ENCODE data around the gene GATB. TPM values are rescaled to one million over a fixed set of nuclear protein-coding genes. Genes with fewer than 3 reads are reported as not detected.

The GATB gene
- total and polyA plus RNA-seq, 2 experiments from 2014 or later = 17.7 to 18.9 TPM

DNA sequence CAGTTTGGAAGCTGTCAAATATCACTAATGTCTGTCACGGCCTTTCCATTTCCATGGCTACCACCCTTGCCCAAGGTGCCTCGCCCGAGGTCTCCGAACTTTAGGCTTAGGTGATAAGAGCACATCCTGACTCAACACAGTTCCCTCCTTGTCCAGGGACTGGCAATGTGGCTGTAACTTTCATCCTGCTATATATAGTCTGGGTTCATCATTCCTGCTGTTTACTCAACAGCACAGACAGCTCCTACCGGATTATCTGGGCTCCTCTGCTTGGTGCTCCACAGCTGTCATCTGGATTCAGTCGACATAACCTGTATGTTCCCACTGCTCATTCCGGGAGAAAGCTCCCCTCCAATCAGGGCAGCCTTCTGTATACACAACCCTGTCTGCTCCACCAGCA lies 51.2 kb downstream of the GATB start:
- no peaks in the 10 kb centered on the region; the same call in 1 of the 2 replicates for H4K20me1 ChIP-seq (replicated peaks; ENCODE audit: insufficient read depth)
- no peaks in the 10 kb centered on the region for H3K9me2 ChIP-seq (ENCODE audit: insufficient read depth)
- Mint-ChIP-seq H3K9me3 (no peaks in the 10 kb centered on the region), H3K4me1 (no peaks in the 10 kb centered on the region), H3K27me3 (ENCODE audit: insufficient read depth, low read depth, poor library complexity) (no peaks in the 10 kb centered on the region), H3K36me3 (ENCODE audit: low read depth) (peaks cover 10% of the 10 kb centered on the region), H3K27ac (no peak overlapping the region), H3K4me3 (no peak overlapping the region)
- H3K4me2 ChIP-seq = no peak overlapping the region
- no peak for ATAC-seq
- no peaks in the 10 kb centered on the region for H3K36me3 ChIP-seq (ENCODE audit: insufficient read depth)
- no peaks in the 10 kb centered on the region for H3F3A ChIP-seq (replicated peaks; ENCODE audit: low read depth)
- H3K4me1 ChIP-seq (ENCODE audit: insufficient read depth) = no peaks in the 10 kb centered on the region
- H3K4me3 ChIP-seq = no peak overlapping the region
- H2AFZ ChIP-seq = no peak overlapping the region
- H3K27ac ChIP-seq (ENCODE audit: low read depth) = no peak overlapping the region
- H3K27me3 ChIP-seq (ENCODE audit: insufficient read depth) = no peaks in the 10 kb centered on the region
- H3K79me2 ChIP-seq (replicated peaks; ENCODE audit: insufficient read depth) = no peaks in the 10 kb centered on the region
- DNase-seq (ENCODE audit: low spot score) = no peak
- no peak for TF ChIP-seq POLR2AphosphoS5 (IDR thresholded peaks at IDR 0.05; ENCODE audit: low read depth)
- TF ChIP-seq CREB1 (CRISPR knock-in tag; IDR thresholded peaks at IDR 0.05; ENCODE audit: low read depth) = no peak
- TF ChIP-seq ZNF462 (CRISPR knock-in tag; IDR thresholded peaks at IDR 0.05) = no peak
- no peak for TF ChIP-seq EZH2phosphoT487 (IDR thresholded peaks at IDR 0.05; ENCODE audit: unreplicated experiment)
- TF ChIP-seq STAT1 (IDR thresholded peaks at IDR 0.05; ENCODE audit: unreplicated experiment) = no peak
- TF ChIP-seq CTCF (conservative IDR thresholded peaks at IDR 0.05; ENCODE audit: low read depth in 2 of 2) = no peak
- no peak for TF ChIP-seq JUNB (IDR thresholded peaks at IDR 0.05; ENCODE audit: unreplicated experiment)
- no peak for TF ChIP-seq EZH2 (IDR thresholded peaks at IDR 0.05; ENCODE audit: low read depth, unreplicated experiment)
- no peak for TF ChIP-seq ETS1 (IDR thresholded peaks at IDR 0.05)
- TF ChIP-seq, protein P1, sequence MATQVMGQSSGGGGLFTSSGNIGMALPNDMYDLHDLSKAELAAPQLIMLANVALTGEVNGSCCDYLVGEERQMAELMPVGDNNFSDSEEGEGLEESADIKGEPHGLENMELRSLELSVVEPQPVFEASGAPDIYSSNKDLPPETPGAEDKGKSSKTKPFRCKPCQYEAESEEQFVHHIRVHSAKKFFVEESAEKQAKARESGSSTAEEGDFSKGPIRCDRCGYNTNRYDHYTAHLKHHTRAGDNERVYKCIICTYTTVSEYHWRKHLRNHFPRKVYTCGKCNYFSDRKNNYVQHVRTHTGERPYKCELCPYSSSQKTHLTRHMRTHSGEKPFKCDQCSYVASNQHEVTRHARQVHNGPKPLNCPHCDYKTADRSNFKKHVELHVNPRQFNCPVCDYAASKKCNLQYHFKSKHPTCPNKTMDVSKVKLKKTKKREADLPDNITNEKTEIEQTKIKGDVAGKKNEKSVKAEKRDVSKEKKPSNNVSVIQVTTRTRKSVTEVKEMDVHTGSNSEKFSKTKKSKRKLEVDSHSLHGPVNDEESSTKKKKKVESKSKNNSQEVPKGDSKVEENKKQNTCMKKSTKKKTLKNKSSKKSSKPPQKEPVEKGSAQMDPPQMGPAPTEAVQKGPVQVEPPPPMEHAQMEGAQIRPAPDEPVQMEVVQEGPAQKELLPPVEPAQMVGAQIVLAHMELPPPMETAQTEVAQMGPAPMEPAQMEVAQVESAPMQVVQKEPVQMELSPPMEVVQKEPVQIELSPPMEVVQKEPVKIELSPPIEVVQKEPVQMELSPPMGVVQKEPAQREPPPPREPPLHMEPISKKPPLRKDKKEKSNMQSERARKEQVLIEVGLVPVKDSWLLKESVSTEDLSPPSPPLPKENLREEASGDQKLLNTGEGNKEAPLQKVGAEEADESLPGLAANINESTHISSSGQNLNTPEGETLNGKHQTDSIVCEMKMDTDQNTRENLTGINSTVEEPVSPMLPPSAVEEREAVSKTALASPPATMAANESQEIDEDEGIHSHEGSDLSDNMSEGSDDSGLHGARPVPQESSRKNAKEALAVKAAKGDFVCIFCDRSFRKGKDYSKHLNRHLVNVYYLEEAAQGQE (IDR thresholded peaks at IDR 0.05; ENCODE audit: unreplicated experiment) = no peak
- TF ChIP-seq ZNF331 (CRISPR knock-in tag; IDR thresholded peaks at IDR 0.05; ENCODE audit: low read depth) = no peak
- no peak for TF ChIP-seq NANOG (IDR thresholded peaks at IDR 0.05; ENCODE audit: borderline replicate concordance)
